ENCODE data around the gene KDM6B.

KDM6B gene

GRCh38 chr17:7839876-7840261, 5.9 kb downstream of the KDM6B start:
- no peak overlapping the region for H3K4me3 ChIP-seq (ENCODE audit: control insufficient read depth, low read depth, low read length)
- peak; percentile 48 for DNase-seq (ENCODE audit: low read depth)
- no peak for TF ChIP-seq CTCF (conservative IDR thresholded peaks at IDR 0.05; ENCODE audit: control insufficient read depth, insufficient read depth, low read depth, low read length)

- TF ChIP-seq CTCF (conservative IDR thresholded peaks at IDR 0.05; ENCODE audit: control insufficient read depth, insufficient read depth, low read depth, low read length), result no peak
- H3K4me3 ChIP-seq (ENCODE audit: control insufficient read depth, low read depth, low read length), result no peak overlapping the region
- no peak for DNase-seq (ENCODE audit: low read depth)
Measured at GRCh38 chr17:7840441-7840840, 6.4 kb downstream of the KDM6B start.

- TF ChIP-seq CTCF (conservative IDR thresholded peaks at IDR 0.05; ENCODE audit: control insufficient read depth, insufficient read depth, low read depth, low read length), result no peak
- no peak overlapping the region for H3K4me3 ChIP-seq (ENCODE audit: control insufficient read depth, low read depth, low read length)
- no peak for DNase-seq (ENCODE audit: low read depth)
Measured at GRCh38 chr17:7840875-7841274, 6.9 kb downstream of the KDM6B start.

GRCh38 chr17:7841396-7841914, 7.4 kb downstream of the KDM6B start:
- TF ChIP-seq CTCF (conservative IDR thresholded peaks at IDR 0.05; ENCODE audit: control insufficient read depth, insufficient read depth, low read depth, low read length), result no peak
- DNase-seq (ENCODE audit: low read depth), result peak; percentile 88

GRCh38 chr17:7841915-7842379, 7.9 kb downstream of the KDM6B start:
- DNase-seq (ENCODE audit: low read depth), result peak; percentile 83
- TF ChIP-seq CTCF (conservative IDR thresholded peaks at IDR 0.05; ENCODE audit: control insufficient read depth, insufficient read depth, low read depth, low read length), result no peak

More at GRCh38 chr17:7841396-7841914, 7.4 kb downstream of the KDM6B start:
- peak overlapping the region; percentile 68 for H3K4me3 ChIP-seq (ENCODE audit: control insufficient read depth, low read depth, low read length)

GRCh38 chr17:7842380-7843256, 8.6 kb downstream of the KDM6B start:
- peak overlapping the region; percentile 68 for H3K4me3 ChIP-seq (ENCODE audit: control insufficient read depth, low read depth, low read length)
- DNase-seq (ENCODE audit: low read depth), result peak; percentile 96
- no peak for TF ChIP-seq CTCF (conservative IDR thresholded peaks at IDR 0.05; ENCODE audit: control insufficient read depth, insufficient read depth, low read depth, low read length)

More at GRCh38 chr17:7841915-7842379, 7.9 kb downstream of the KDM6B start:
- H3K4me3 ChIP-seq (ENCODE audit: control insufficient read depth, low read depth, low read length), result peak overlapping the region; percentile 68

Data from fibroblast of mammary gland (primary cell).